KMS-11 (cell line): Measurements from ENCODE around the gene MYOM3.

ENCODE experiments used
- H2AFZ ChIP-seq: fragments of 200-600 bp; sonication (generic); 2 replicates; pipeline ENCODE4 v1.6.1; 2016; ENCODE audit warnings: antibody characterized with exemption, mixed run types, low read depth
- H3K27ac ChIP-seq: fragments of 200-600 bp; sonication (generic); 2 replicates; pipeline ENCODE4 v1.6.1; 2016; ENCODE audit warnings: mild to moderate bottlenecking, mixed run types
- H3K27me3 ChIP-seq: fragments of 200-600 bp; sonication (generic); 2 replicates; pipeline ENCODE4 v1.6.1; 2017; ENCODE audit warnings: mild to moderate bottlenecking, low read depth, mixed run types, moderate library complexity; ENCODE audit not compliant: insufficient read depth
- H3K36me3 ChIP-seq: fragments of 200-600 bp; sonication (generic); 2 replicates; pipeline ENCODE4 v1.6.1; 2017; ENCODE audit warnings: mild to moderate bottlenecking, mixed run types; ENCODE audit not compliant: insufficient read depth
- H3K4me1 ChIP-seq: fragments of 200-600 bp; sonication (generic); 2 replicates; pipeline ENCODE4 v1.6.1; 2016; ENCODE audit warnings: mild to moderate bottlenecking, low read depth, mixed run types; ENCODE audit not compliant: poor library complexity, severe bottlenecking
- H3K4me2 ChIP-seq: fragments of 200-600 bp; sonication (generic); 2 replicates; pipeline ENCODE4 v1.7.0; 2016; ENCODE audit warnings: mild to moderate bottlenecking, mixed run types
- H3K4me3 ChIP-seq: fragments of 200-600 bp; sonication (generic); IDR thresholded peaks from 2 replicates; pipeline ENCODE4 v1.6.1; 2017; ENCODE audit warnings: low read depth, low read length, mixed read lengths; ENCODE audit not compliant: insufficient read depth
- H3K79me2 ChIP-seq: fragments of 200-600 bp; sonication (generic); 2 replicates; pipeline ENCODE4 v1.6.1; 2016; ENCODE audit warnings: low read depth, mixed run types; ENCODE audit not compliant: insufficient read depth
- H3K9ac ChIP-seq: fragments of 200-600 bp; sonication (generic); 2 replicates; pipeline ENCODE4 v1.6.1; 2016; ENCODE audit warnings: mild to moderate bottlenecking, mixed run types
- H4K20me1 ChIP-seq: fragments of 200-600 bp; sonication (generic); 2 replicates; pipeline ENCODE4 v1.6.1; 2016; ENCODE audit warnings: mild to moderate bottlenecking, mixed run types; ENCODE audit not compliant: insufficient read depth
- TF ChIP-seq, protein P1 (sequence below): fragments of 200-600 bp; sonication (generic); conservative IDR thresholded peaks from 2 replicates; pipeline ENCODE4 v1.6.1; 2017; ENCODE audit warnings: low read depth, mild to moderate bottlenecking, antibody characterized with exemption, low read length, moderate library complexity, mixed read lengths

MYOM3 gene

DNA sequence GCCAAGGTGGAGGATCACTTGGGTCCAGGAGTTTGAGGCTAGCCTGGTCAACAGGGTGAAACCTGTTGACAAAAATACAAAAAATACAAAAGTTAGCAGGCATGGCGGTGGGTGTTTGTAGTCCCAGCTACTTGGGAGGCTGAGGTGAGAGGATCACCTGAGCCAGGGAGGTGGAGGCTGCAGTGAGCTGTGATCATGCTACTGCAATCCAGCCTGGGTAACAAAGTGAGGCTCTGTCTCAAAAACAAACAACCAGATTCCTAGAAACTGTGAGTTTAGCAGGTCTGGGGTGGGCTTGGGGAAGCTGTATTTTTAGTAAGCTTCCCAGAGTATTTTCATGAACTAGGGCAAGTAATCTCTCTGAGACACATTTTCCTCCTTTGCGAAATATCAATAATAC is 5.2 kb upstream of the MYOM3 start:
- H3K27me3 ChIP-seq, result no peaks in the 10 kb centered on the region
- no peak overlapping the region for H3K4me2 ChIP-seq
- no peaks in the 10 kb centered on the region for H3K4me1 ChIP-seq
- H3K9ac ChIP-seq, result no peak overlapping the region
- TF ChIP-seq, protein P1, sequence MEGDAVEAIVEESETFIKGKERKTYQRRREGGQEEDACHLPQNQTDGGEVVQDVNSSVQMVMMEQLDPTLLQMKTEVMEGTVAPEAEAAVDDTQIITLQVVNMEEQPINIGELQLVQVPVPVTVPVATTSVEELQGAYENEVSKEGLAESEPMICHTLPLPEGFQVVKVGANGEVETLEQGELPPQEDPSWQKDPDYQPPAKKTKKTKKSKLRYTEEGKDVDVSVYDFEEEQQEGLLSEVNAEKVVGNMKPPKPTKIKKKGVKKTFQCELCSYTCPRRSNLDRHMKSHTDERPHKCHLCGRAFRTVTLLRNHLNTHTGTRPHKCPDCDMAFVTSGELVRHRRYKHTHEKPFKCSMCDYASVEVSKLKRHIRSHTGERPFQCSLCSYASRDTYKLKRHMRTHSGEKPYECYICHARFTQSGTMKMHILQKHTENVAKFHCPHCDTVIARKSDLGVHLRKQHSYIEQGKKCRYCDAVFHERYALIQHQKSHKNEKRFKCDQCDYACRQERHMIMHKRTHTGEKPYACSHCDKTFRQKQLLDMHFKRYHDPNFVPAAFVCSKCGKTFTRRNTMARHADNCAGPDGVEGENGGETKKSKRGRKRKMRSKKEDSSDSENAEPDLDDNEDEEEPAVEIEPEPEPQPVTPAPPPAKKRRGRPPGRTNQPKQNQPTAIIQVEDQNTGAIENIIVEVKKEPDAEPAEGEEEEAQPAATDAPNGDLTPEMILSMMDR, result no peak
- H4K20me1 ChIP-seq, result no peaks in the 10 kb centered on the region
- H3K27ac ChIP-seq, result no peak overlapping the region
- no peak overlapping the region for H3K4me3 ChIP-seq
- H3K79me2 ChIP-seq, result no peaks in the 10 kb centered on the region
- H3K36me3 ChIP-seq, result no peaks in the 10 kb centered on the region
- no peak overlapping the region for H2AFZ ChIP-seq

DNA sequence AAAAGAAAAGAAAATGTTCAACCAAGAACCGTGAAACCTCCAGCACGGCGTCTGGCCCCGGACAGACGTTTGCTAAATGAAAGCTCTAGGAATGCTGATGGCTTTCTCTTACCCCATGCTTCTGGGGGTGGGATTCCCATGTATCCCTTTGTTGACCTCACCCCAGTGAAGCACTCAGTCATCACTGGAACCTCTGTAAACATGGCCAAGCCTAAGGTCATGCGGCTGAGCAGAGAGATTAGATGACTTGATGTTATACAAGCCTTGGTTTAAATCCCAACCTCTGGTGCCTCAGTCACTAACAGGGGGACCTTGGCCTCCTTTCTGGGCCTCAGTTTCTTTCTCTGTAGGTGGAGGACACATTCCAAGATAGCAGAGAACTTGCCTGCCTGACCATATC is 2.8 kb upstream of the MYOM3 start:
- Histone ChIP-seq H3K9ac (no peak overlapping the region), H2AFZ (no peak overlapping the region), H3K4me1 (no peaks in the 10 kb centered on the region)

DNA sequence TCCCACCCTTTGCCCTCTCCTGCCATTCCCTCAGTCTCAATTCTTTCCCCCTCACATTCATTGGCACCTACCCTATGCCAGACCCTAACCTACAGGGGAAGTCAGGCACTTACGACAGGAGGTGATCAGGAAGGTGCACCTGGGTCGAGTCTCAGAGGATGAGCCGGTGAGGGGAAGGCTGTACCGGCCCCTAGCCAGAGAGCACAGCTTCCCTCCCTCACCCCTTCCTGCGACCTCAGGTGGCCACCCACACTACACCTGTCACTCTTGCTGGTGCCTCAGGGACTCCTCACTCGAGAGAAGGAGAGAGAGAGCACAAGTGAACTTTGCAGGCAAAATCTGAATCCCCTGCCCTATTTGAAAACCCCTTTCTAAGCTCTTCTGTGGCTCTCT is 1.7 kb upstream of the MYOM3 start:
- Histone ChIP-seq H3K27me3 (no peaks in the 10 kb centered on the region), H4K20me1 (no peaks in the 10 kb centered on the region), H3K36me3 (no peaks in the 10 kb centered on the region), H3K79me2 (no peaks in the 10 kb centered on the region), H3K4me1 (no peaks in the 10 kb centered on the region), H3K4me3 (no peak overlapping the region), H3K27ac (no peak overlapping the region), H2AFZ (no peak overlapping the region), H3K4me2 (no peak overlapping the region), H3K9ac (no peak overlapping the region)
- TF ChIP-seq, protein P1, result no peak

More for the DNA sequence above, 2.8 kb upstream of the MYOM3 start:
- Histone ChIP-seq H3K27ac (no peak overlapping the region), H3K4me2 (no peak overlapping the region), H3K36me3 (no peaks in the 10 kb centered on the region), H4K20me1 (no peaks in the 10 kb centered on the region), H3K27me3 (no peaks in the 10 kb centered on the region), H3K4me3 (no peak overlapping the region), H3K79me2 (no peaks in the 10 kb centered on the region)
- TF ChIP-seq, protein P1, result no peak

DNA sequence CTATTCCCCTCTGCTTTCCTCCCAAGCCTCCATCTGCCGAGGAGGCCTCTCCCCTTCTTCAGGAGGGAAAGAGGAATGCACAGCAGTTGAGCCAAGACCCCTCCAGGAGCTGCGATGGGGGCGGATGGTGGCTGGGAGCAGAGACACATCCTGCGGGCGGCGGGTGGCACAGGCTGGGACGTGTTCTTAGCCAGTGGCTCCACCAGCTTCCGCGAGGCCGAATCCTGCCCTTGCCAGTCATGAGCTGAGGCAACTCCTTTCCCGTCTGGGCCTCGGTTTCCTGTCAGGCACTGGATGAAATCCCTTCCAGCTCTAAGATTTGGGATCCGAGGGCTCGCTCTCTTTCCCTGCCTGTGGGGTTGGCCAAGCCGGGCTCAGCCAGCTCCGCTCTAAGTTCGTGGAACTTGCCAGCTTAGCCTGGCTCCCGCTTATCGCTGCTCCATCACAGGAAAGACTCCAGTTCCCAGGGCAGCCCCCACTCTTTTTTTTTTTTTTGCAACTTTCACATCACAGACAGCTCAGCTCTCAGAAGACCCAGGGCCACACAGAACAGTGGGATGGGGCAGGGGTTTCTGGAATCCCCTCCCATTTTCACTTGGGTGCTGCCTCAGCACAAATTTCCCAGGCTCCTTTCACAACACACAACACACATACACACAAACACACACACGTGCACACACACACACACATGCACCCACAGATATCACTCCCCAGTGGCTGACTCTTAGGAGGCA is 506 bp downstream of the MYOM3 start:
- no peak overlapping the region for H3K4me2 ChIP-seq
- H3K27me3 ChIP-seq, result no peaks in the 10 kb centered on the region
- H3K9ac ChIP-seq, result no peak overlapping the region
- TF ChIP-seq, protein P1, result no peak
- H3K36me3 ChIP-seq, result no peaks in the 10 kb centered on the region
- H4K20me1 ChIP-seq, result no peaks in the 10 kb centered on the region
- H3K4me3 ChIP-seq, result no peak overlapping the region
- no peak overlapping the region for H3K27ac ChIP-seq
- H3K4me1 ChIP-seq, result no peaks in the 10 kb centered on the region
- H2AFZ ChIP-seq, result no peak overlapping the region
- no peaks in the 10 kb centered on the region for H3K79me2 ChIP-seq
